ENCODE measurements around the gene ZNF425. TPM values are rescaled to one million over a fixed set of nuclear protein-coding genes. Genes with fewer than 3 reads are reported as not detected.

Gene ZNF425
- total and polyA plus RNA-seq, 9 of the 15 experiments (the other 6 are each of a cell fraction or from before 2014, with no cell fraction given), result 0.03 to 0.89 (median 0.54) TPM

GRCh38 chr7:149125863-149126661 is at the start of gene ZNF425 (continued):
- TF ChIP-seq ARID3B (CRISPR knock-in tag; IDR thresholded peaks at IDR 0.05; ENCODE audit: borderline replicate concordance), result no peak
- no peak for TF ChIP-seq ZNF408 (CRISPR knock-in tag; IDR thresholded peaks at IDR 0.05; ENCODE audit: low read depth)
- peak; percentile 100 for TF ChIP-seq PHF8 (IDR thresholded peaks at IDR 0.05; ENCODE audit: borderline replicate concordance, low read length)
- TF ChIP-seq BHLHE40 (IDR thresholded peaks at IDR 0.05; ENCODE audit: low read length), result peak; percentile 63; the same call in 1 of the 2 replicates
- TF ChIP-seq, protein P1, sequence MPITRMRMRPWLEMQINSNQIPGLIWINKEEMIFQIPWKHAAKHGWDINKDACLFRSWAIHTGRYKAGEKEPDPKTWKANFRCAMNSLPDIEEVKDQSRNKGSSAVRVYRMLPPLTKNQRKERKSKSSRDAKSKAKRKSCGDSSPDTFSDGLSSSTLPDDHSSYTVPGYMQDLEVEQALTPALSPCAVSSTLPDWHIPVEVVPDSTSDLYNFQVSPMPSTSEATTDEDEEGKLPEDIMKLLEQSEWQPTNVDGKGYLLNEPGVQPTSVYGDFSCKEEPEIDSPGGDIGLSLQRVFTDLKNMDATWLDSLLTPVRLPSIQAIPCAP (CRISPR knock-in tag; IDR thresholded peaks at IDR 0.05; ENCODE audit: borderline replicate concordance), result no peak
- TF ChIP-seq, protein P2, sequence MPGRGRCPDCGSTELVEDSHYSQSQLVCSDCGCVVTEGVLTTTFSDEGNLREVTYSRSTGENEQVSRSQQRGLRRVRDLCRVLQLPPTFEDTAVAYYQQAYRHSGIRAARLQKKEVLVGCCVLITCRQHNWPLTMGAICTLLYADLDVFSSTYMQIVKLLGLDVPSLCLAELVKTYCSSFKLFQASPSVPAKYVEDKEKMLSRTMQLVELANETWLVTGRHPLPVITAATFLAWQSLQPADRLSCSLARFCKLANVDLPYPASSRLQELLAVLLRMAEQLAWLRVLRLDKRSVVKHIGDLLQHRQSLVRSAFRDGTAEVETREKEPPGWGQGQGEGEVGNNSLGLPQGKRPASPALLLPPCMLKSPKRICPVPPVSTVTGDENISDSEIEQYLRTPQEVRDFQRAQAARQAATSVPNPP (IDR thresholded peaks at IDR 0.05; ENCODE audit: borderline replicate concordance, insufficient read depth, insufficient read length), result no peak
- peak; percentile 31 for TF ChIP-seq ASH1L (IDR thresholded peaks at IDR 0.05; ENCODE audit: borderline replicate concordance, low read depth, partially characterized antibody)
- no peak for TF ChIP-seq DNMT1 (IDR thresholded peaks at IDR 0.05)
- TF ChIP-seq E4F1 (CRISPR knock-in tag; IDR thresholded peaks at IDR 0.05; ENCODE audit: borderline replicate concordance), result no peak
- peak; percentile 78; the same call in 1 of the 2 replicates for TF ChIP-seq ZNF695 (CRISPR knock-in tag; IDR thresholded peaks at IDR 0.05)
- TF ChIP-seq HES1 (IDR thresholded peaks at IDR 0.05; ENCODE audit: low read depth), result no peak
- TF ChIP-seq ZNF311 (CRISPR knock-in tag; IDR thresholded peaks at IDR 0.05), result no peak
- TF ChIP-seq, protein P3, sequence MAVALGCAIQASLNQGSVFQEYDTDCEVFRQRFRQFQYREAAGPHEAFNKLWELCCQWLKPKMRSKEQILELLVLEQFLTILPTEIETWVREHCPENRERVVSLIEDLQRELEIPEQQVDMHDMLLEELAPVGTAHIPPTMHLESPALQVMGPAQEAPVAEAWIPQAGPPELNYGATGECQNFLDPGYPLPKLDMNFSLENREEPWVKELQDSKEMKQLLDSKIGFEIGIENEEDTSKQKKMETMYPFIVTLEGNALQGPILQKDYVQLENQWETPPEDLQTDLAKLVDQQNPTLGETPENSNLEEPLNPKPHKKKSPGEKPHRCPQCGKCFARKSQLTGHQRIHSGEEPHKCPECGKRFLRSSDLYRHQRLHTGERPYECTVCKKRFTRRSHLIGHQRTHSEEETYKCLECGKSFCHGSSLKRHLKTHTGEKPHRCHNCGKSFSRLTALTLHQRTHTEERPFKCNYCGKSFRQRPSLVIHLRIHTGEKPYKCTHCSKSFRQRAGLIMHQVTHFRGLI (CRISPR knock-in tag; IDR thresholded peaks at IDR 0.05), result no peak
- peak; percentile 97 for TF ChIP-seq VEZF1 (CRISPR knock-in tag; IDR thresholded peaks at IDR 0.05)
- no peak for TF ChIP-seq RBM17 (IDR thresholded peaks at IDR 0.05; ENCODE audit: borderline replicate concordance, low read depth, low read length)
- peak; percentile 82; the same call in 1 of the 2 replicates for TF ChIP-seq ZNF24 (IDR thresholded peaks at IDR 0.05)

All from K562 (cell line).